T-helper 17 cell (primary cell): ENCODE measurements around the gene GRIK4. TPM values are rescaled to one million over a fixed set of nuclear protein-coding genes. Genes with fewer than 3 reads are reported as not detected.

Experiments used
- ATAC-seq: fragments of 150-1000 bp; cut with Tn5 transposase; 2 replicates; pipeline ENCODE4 v1.10.0; 2021; ENCODE audit warnings: mild to moderate bottlenecking, moderate library complexity
- DNase-seq, 3 donors: peaks; one replicate each; pipeline versions ENCODE4 v3.0.0 to v3.0.0-alpha.2; 2020 to 2021
- H3K9me3 ChIP-seq: one replicate; pipeline ENCODE4 v1.7.0; 2013; ENCODE audit warnings: low read length, mild to moderate bottlenecking; ENCODE audit not compliant: control insufficient read depth, poor library complexity, severe bottlenecking
- H3K27ac Mint-ChIP-seq: one replicate; pipeline ENCODE4 v1.8.0; 2022; ENCODE audit warnings: mild to moderate bottlenecking, moderate library complexity, mixed read lengths
- H3K27me3 Mint-ChIP-seq: one replicate; pipeline ENCODE4 v1.8.0; 2022; ENCODE audit warnings: mixed read lengths
- H3K36me3 Mint-ChIP-seq: one replicate; pipeline ENCODE4 v1.8.0; 2022; ENCODE audit warnings: low read depth, mixed read lengths
- H3K4me1 Mint-ChIP-seq: one replicate; pipeline ENCODE4 v1.8.0; 2022; ENCODE audit warnings: mild to moderate bottlenecking, mixed read lengths
- H3K4me3 Mint-ChIP-seq: one replicate; pipeline ENCODE4 v1.8.0; 2022; ENCODE audit warnings: mild to moderate bottlenecking, moderate library complexity, mixed read lengths
- total RNA-seq, 4 donors: library from RNA in 2 of 4; stranded (reverse) in 2 of 4; gene quantifications; one replicate each; pipeline ENCODE4 v1.2.3 and lab custom pipeline; 2022 to 2026

GRIK4 gene
- total RNA-seq, 2 donors from 2014 or later, result 0.05 to 0.10 TPM

- H3K9me3 ChIP-seq, result no peaks in the 10 kb centered on the region
- Mint-ChIP-seq H3K27ac (no peak overlapping the region), H3K4me1 (peaks cover 4% of the 10 kb centered on the region), H3K36me3 (peaks cover 6% of the 10 kb centered on the region), H3K27me3 (peaks cover 71% of the 10 kb centered on the region), H3K4me3 (no peak overlapping the region)
- DNase-seq (no peak), ATAC-seq (no peak)
Observed at GRCh38 chr11:120694726-120695125, 183.2 kb downstream of the GRIK4 start.

DNA sequence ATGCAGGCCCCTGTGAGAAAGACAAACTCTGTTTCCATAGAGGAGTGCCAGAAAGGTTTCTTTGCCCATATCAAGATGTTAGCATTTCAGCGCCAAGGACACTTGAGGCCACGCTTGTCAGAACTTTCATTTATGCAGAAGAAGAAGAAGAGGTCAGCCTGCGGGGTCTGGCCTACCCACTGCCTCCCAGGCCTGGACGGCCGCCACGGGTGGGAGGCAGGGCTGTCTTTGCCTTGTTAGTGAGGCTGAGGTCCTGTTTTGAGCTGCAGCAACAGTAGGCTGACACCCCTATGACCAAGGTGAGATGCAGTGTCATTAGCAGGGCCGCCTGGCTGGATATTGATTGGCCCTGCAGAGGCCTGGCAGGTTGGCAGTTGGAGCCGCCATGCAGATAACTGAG is 183.9 kb downstream of the GRIK4 start:
- peaks cover 6% of the 10 kb centered on the region for H3K36me3 Mint-ChIP-seq
- no peak for DNase-seq
- H3K4me3 Mint-ChIP-seq, result no peak overlapping the region
- peaks cover 4% of the 10 kb centered on the region for H3K4me1 Mint-ChIP-seq
- no peak overlapping the region for H3K27ac Mint-ChIP-seq
- H3K27me3 Mint-ChIP-seq, result peaks cover 64% of the 10 kb centered on the region
- no peaks in the 10 kb centered on the region for H3K9me3 ChIP-seq
- ATAC-seq, result no peak

GRCh38 chr11:120695939-120696338 is 184.4 kb downstream of the GRIK4 start:
- Mint-ChIP-seq H3K27ac (no peak overlapping the region), H3K27me3 (peaks cover 58% of the 10 kb centered on the region), H3K4me3 (no peak overlapping the region), H3K36me3 (peaks cover 6% of the 10 kb centered on the region), H3K4me1 (peaks cover 4% of the 10 kb centered on the region)
- no peak for DNase-seq
- no peaks in the 10 kb centered on the region for H3K9me3 ChIP-seq
- no peak for ATAC-seq

GRCh38 chr11:120696597-120697218 is 185.2 kb downstream of the GRIK4 start:
- ATAC-seq, result no peak
- Mint-ChIP-seq H3K27ac (no peak overlapping the region), H3K4me1 (peaks cover 4% of the 10 kb centered on the region), H3K36me3 (peaks cover 6% of the 10 kb centered on the region), H3K27me3 (peaks cover 51% of the 10 kb centered on the region), H3K4me3 (no peak overlapping the region)
- no peak for DNase-seq
- H3K9me3 ChIP-seq, result no peaks in the 10 kb centered on the region

DNA sequence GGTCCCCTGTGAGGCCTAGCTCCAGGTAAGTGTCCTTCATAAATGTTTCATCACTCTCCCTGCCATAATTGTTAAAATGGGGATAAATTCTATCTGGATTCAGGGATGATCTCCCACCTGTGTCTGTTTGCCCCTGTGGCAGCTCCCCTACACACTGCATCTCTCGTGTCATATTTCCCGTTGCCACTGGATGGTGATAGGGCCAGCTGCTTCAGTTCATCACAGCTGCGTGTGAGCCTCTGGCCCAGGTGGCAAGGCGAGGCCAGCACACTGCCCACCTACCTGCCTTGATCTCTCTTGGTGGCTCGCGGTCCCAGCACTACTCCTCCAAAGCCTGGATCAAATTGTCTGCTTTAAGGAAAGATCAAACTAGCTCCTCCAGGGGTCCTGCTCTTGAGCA is 187.4 kb downstream of the GRIK4 start:
- DNase-seq (no peak), ATAC-seq (no peak)
- Mint-ChIP-seq H3K4me1 (peaks cover 4% of the 10 kb centered on the region), H3K27me3 (peaks cover 41% of the 10 kb centered on the region), H3K36me3 (no peaks in the 10 kb centered on the region), H3K4me3 (no peak overlapping the region), H3K27ac (no peak overlapping the region)
- no peaks in the 10 kb centered on the region for H3K9me3 ChIP-seq

DNA sequence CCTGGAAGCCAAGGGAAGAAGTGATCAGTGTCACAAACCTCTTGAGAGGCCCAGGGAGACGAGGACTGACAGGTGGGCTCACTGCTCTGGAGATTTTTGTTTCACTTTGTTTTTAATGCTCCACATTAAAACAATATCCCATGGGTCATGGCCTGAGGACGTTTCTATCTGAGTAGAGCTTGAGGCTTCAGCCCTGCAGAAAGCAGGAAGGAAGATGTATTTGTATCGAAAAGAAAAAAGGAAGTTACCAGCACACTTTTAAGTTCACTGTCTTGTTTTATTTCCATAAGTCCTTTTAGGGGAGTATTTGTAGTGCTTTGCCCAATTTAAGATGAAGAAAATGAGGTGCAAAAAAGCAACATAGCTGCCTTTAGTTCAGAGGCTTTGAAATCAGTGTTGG is 191.1 kb downstream of the GRIK4 start:
- Mint-ChIP-seq H3K4me3 (no peak overlapping the region), H3K4me1 (no peaks in the 10 kb centered on the region), H3K27me3 (peaks cover 17% of the 10 kb centered on the region), H3K36me3 (no peaks in the 10 kb centered on the region), H3K27ac (no peak overlapping the region)
- peaks cover under 1% of the 10 kb centered on the region for H3K9me3 ChIP-seq
- ATAC-seq, result no peak
- DNase-seq, result no peak

DNA sequence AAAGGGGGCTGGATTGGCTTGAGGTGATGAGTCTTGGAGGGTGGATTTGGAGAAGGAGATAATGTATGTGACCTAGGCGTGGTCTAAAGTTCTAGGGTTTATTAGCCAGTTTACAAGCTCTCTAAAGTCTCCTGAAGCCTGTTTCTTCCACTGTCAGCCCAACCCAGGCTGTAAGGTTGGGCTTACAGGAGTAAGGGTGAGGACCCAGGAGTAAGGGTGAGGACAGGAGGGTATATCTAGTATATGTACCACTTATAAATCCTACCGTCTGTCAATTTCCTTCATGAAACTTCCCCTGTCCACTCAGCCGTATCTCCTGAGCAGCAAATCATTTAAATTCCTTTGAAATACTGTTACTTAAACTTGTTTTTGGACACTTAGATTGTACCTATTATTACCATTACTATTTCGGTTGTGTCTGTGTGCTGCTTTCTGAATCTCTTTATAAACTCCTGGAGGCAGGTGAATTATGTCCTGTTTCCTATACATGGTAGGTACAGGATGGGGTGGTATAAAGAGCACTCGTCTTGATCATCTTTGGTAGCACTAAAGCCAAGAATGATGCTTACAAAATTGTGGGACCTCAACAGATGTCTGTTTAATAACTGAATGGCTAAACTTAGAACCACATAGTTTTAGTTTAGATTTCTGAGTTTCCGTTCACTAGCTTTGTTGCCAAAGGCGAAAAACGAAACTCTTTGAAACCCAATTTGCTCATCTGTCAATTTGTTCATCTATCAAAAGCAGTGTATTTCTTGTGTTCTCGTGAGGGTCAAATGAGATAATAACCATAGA is 192.0 kb downstream of the GRIK4 start:
- no peaks in the 10 kb centered on the region for H3K4me1 Mint-ChIP-seq
- ATAC-seq (no peak), DNase-seq (no peak)
- H3K4me3 Mint-ChIP-seq, result no peak overlapping the region
- peaks cover 22% of the 10 kb centered on the region for H3K27me3 Mint-ChIP-seq
- H3K27ac Mint-ChIP-seq, result no peak overlapping the region
- H3K36me3 Mint-ChIP-seq, result no peaks in the 10 kb centered on the region
- peaks cover 3% of the 10 kb centered on the region for H3K9me3 ChIP-seq

GRCh38 chr11:120704256-120704750 is 192.8 kb downstream of the GRIK4 start:
- H3K27me3 Mint-ChIP-seq, result peaks cover 19% of the 10 kb centered on the region

GRCh38 chr11:120706257-120706656 is 194.7 kb downstream of the GRIK4 start:
- peaks cover 3% of the 10 kb centered on the region for H3K9me3 ChIP-seq
- H3K27me3 Mint-ChIP-seq, result peaks cover 30% of the 10 kb centered on the region
- H3K4me3 Mint-ChIP-seq, result no peak overlapping the region
- H3K36me3 Mint-ChIP-seq, result no peaks in the 10 kb centered on the region
- H3K4me1 Mint-ChIP-seq, result no peaks in the 10 kb centered on the region
- H3K27ac Mint-ChIP-seq, result no peak overlapping the region
- no peak for DNase-seq
- ATAC-seq, result no peak

More at GRCh38 chr11:120704256-120704750, 192.8 kb downstream of the GRIK4 start:
- no peak for ATAC-seq
- H3K36me3 Mint-ChIP-seq, result no peaks in the 10 kb centered on the region
- H3K27ac Mint-ChIP-seq, result no peak overlapping the region
- DNase-seq, result no peak
- no peak overlapping the region for H3K4me3 Mint-ChIP-seq
- H3K4me1 Mint-ChIP-seq, result no peaks in the 10 kb centered on the region
- peaks cover 3% of the 10 kb centered on the region for H3K9me3 ChIP-seq

DNA sequence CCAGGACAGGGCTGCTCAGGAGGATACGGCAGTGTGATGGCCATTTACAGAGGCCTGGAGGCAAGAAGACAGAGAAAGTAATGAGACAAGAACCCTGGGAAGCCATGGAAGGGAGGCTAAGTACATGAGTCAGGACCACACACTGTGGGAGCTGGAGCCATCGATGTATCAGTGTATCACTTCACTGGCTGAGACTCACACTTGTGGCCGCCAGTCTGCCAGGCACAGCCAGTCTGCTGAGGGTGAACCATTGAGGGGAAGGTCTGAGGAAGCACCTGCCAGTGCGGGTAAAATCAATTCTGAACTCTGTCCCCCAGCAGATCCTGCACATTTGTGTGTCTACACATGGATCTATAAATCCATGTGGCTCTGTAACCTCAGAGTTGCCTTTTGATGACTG is 195.6 kb downstream of the GRIK4 start:
- peaks cover 29% of the 10 kb centered on the region for H3K27me3 Mint-ChIP-seq
- no peak for DNase-seq
- no peak overlapping the region for H3K27ac Mint-ChIP-seq
- no peaks in the 10 kb centered on the region for H3K36me3 Mint-ChIP-seq
- H3K4me1 Mint-ChIP-seq, result no peaks in the 10 kb centered on the region
- no peak for ATAC-seq
- no peak overlapping the region for H3K4me3 Mint-ChIP-seq
- H3K9me3 ChIP-seq, result peaks cover 3% of the 10 kb centered on the region

- ATAC-seq, result no peak
- peaks cover under 1% of the 10 kb centered on the region for H3K36me3 Mint-ChIP-seq
- H3K9me3 ChIP-seq, result peaks cover 3% of the 10 kb centered on the region
- H3K4me3 Mint-ChIP-seq, result no peak overlapping the region
- no peak overlapping the region for H3K27ac Mint-ChIP-seq
- DNase-seq, result no peak
- peaks cover 25% of the 10 kb centered on the region for H3K27me3 Mint-ChIP-seq
- no peaks in the 10 kb centered on the region for H3K4me1 Mint-ChIP-seq
Observed at GRCh38 chr11:120707663-120708062, 196.1 kb downstream of the GRIK4 start.

- peaks cover 3% of the 10 kb centered on the region for H3K9me3 ChIP-seq
- ATAC-seq (no peak), DNase-seq (no peak)
- Mint-ChIP-seq H3K4me1 (no peaks in the 10 kb centered on the region), H3K36me3 (peaks cover 2% of the 10 kb centered on the region), H3K27me3 (peaks cover 35% of the 10 kb centered on the region), H3K4me3 (no peak overlapping the region), H3K27ac (no peak overlapping the region)
Observed at GRCh38 chr11:120708511-120709183, 197.1 kb downstream of the GRIK4 start.

- ATAC-seq, result no peak
- peaks cover 47% of the 10 kb centered on the region for H3K27me3 Mint-ChIP-seq
- peaks cover 5% of the 10 kb centered on the region for H3K4me1 Mint-ChIP-seq
Observed at GRCh38 chr11:120709808-120710207, 198.3 kb downstream of the GRIK4 start.

More at GRCh38 chr11:120709808-120710207, 198.3 kb downstream of the GRIK4 start:
- peaks cover 3% of the 10 kb centered on the region for H3K9me3 ChIP-seq
- Mint-ChIP-seq H3K4me3 (no peak overlapping the region), H3K36me3 (peaks cover 2% of the 10 kb centered on the region), H3K27ac (no peak overlapping the region)
- no peak for DNase-seq
